Measurements from ENCODE around the gene ZNF10. TPM values are rescaled to one million over a fixed set of nuclear protein-coding genes. Genes with fewer than 3 reads are reported as not detected.

The ZNF10 gene
- total and polyA plus RNA-seq, 2 of the 8 experiments (the other 6 are each of a cell fraction or from before 2014, with no cell fraction given), result 5.2 to 11.9 TPM

- H3K36me3 ChIP-seq (ENCODE audit: control insufficient read depth in 2 of 4, insufficient read depth in 4 of 4, low read length in 3 of 4), result peaks cover 4 to 82% (median 42%) of the 10 kb centered on the region in 4 experiments
- peaks cover 41 to 50% of the 10 kb centered on the region in 2 experiments for H3K9me3 ChIP-seq (ENCODE audit: insufficient read depth in 2 of 2, low read depth in 1 of 2, low read length in 1 of 2)
- no peak overlapping the region for H2BK12ac ChIP-seq (ENCODE audit: low read depth, low read length)
- DNase-seq (ENCODE audit: low read depth in 1 of 2, low spot score in 2 of 2), result no peak
- H3K23me2 ChIP-seq (ENCODE audit: low read depth, low read length), result no peaks in the 10 kb centered on the region
- no peak overlapping the region for H3K4me3 ChIP-seq (ENCODE audit: extremely low read depth in 1 of 4, insufficient read depth in 2 of 4, low read depth in 3 of 4, low read length in 4 of 4)
- H3K9ac ChIP-seq (replicated peaks in 1 of 4; ENCODE audit: extremely low read depth in 1 of 4, low read depth in 3 of 4, low read length in 3 of 4), result no peak overlapping the region
- 90% methylated on average over 2 of the region's 2 CpGs; no CpG with 5 or more reads in 1 of the 2 experiments for WGBS, 2 experiments (ENCODE audit: extremely low coverage in 1 of 2, insufficient coverage in 1 of 2, insufficient read length in 1 of 2, insufficient replicate concordance in 2 of 2, low coverage in 1 of 2, low lambda C conversion rate in 2 of 2, missing lambda C conversion rate in 1 of 2)
- no peak overlapping the region for H2BK5ac ChIP-seq (ENCODE audit: low read depth, low read length)
- no peak overlapping the region for H4K5ac ChIP-seq (ENCODE audit: insufficient read length, low read depth, low read length)
- no peak overlapping the region for H2AK5ac ChIP-seq (ENCODE audit: low read depth, low read length)
- H3K27me3 ChIP-seq (replicated peaks in 1 of 4; ENCODE audit: control insufficient read depth in 3 of 4, extremely low read depth in 1 of 4, insufficient read depth in 3 of 4, low read length in 3 of 4), result no peaks in the 10 kb centered on the region
- H3K18ac ChIP-seq (ENCODE audit: extremely low read depth, low read length), result no peak overlapping the region
- H3K4me1 ChIP-seq (replicated peaks in 1 of 4; ENCODE audit: control insufficient read depth in 3 of 4, insufficient read depth in 4 of 4, low read length in 3 of 4), result no peaks in the 10 kb centered on the region
- H3K56ac ChIP-seq (replicated peaks; ENCODE audit: insufficient read length, low read depth, low read length), result no peak overlapping the region
- H3K4me2 ChIP-seq (ENCODE audit: insufficient read depth in 1 of 2, low read depth in 2 of 2, low read length in 2 of 2), result no peak overlapping the region
- POLR2A ChIA-PET (ENCODE audit: partially characterized antibody), result no interaction called here
- H3K27ac ChIP-seq (ENCODE audit: low read depth, low read length), result no peak overlapping the region
- H4K8ac ChIP-seq (ENCODE audit: extremely low read depth, insufficient read depth, low read length), result no peak overlapping the region
- H2BK20ac ChIP-seq (ENCODE audit: low read length), result no peak overlapping the region
- no peaks in the 10 kb centered on the region for H3K79me2 ChIP-seq (ENCODE audit: control insufficient read depth in 1 of 2, insufficient read depth in 2 of 2, low read length in 2 of 2)
- no peaks in the 10 kb centered on the region; the same call in 1 of the 2 replicates for H3K79me1 ChIP-seq (ENCODE audit: low read depth, low read length)
- H3K23ac ChIP-seq (ENCODE audit: insufficient read length), result no peak overlapping the region
- H2BK120ac ChIP-seq (replicated peaks; ENCODE audit: low read depth, low read length), result no peak overlapping the region
- H2AFZ ChIP-seq (ENCODE audit: low read length), result no peak overlapping the region
- CTCF ChIA-PET (ENCODE audit: partially characterized antibody), result interaction anchor here (0.7 to 1.1 kb wide), 2 partner anchors 35 to 186 kb away, joined by 3 to 4 read pairs; partner anchors contain the start of gene ZNF268
- H3K14ac ChIP-seq (ENCODE audit: insufficient read length), result no peak overlapping the region
- H3K4ac ChIP-seq (replicated peaks; ENCODE audit: insufficient read length, low read depth, low read length), result no peak overlapping the region
- no peak for FAIRE-seq
- no peak overlapping the region for H2BK15ac ChIP-seq (ENCODE audit: low read length)
- no peaks in the 10 kb centered on the region for H4K20me1 ChIP-seq (replicated peaks in 1 of 2; ENCODE audit: control insufficient read depth in 1 of 2, insufficient read depth in 2 of 2, low read length in 2 of 2)
- H4K91ac ChIP-seq (replicated peaks; ENCODE audit: insufficient read length, low read length), result no peak overlapping the region
- TF ChIP-seq USF2 (IDR thresholded peaks at IDR 0.05; ENCODE audit: low read length) (no peak), NRF1 (IDR thresholded peaks at IDR 0.05; ENCODE audit: low read depth, low read length) (no peak), ATF3 (IDR thresholded peaks at IDR 0.05; ENCODE audit: insufficient read depth, low read depth, low read length) (no peak), EZH2 (IDR thresholded peaks at IDR 0.05; ENCODE audit: low read depth, low read length, severe bottlenecking) (no peak), YY1 (IDR thresholded peaks at IDR 0.05; ENCODE audit: low read depth, low read length) (no peak), SAP30 (IDR thresholded peaks at IDR 0.05; ENCODE audit: insufficient read depth, insufficient replicate concordance, low read length) (no peak), HDAC2 (IDR thresholded peaks at IDR 0.05; ENCODE audit: borderline replicate concordance in 1 of 2, low read depth in 2 of 2, low read length in 2 of 2) (no peak), CREB1 (IDR thresholded peaks at IDR 0.05) (no peak)
- TF ChIP-seq, protein P1, sequence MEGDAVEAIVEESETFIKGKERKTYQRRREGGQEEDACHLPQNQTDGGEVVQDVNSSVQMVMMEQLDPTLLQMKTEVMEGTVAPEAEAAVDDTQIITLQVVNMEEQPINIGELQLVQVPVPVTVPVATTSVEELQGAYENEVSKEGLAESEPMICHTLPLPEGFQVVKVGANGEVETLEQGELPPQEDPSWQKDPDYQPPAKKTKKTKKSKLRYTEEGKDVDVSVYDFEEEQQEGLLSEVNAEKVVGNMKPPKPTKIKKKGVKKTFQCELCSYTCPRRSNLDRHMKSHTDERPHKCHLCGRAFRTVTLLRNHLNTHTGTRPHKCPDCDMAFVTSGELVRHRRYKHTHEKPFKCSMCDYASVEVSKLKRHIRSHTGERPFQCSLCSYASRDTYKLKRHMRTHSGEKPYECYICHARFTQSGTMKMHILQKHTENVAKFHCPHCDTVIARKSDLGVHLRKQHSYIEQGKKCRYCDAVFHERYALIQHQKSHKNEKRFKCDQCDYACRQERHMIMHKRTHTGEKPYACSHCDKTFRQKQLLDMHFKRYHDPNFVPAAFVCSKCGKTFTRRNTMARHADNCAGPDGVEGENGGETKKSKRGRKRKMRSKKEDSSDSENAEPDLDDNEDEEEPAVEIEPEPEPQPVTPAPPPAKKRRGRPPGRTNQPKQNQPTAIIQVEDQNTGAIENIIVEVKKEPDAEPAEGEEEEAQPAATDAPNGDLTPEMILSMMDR (IDR thresholded peaks at IDR 0.05; ENCODE audit: control extremely low read depth in 1 of 3, insufficient read depth in 1 of 3, low read depth in 1 of 3, low read length in 3 of 3), result no peak
Observed at GRCh38 chr12:133145981-133146380, 15.6 kb downstream of the ZNF10 start.

Data from H1 (cell line).